Measurements from ENCODE around the gene EYA2. TPM values are rescaled to one million over a fixed set of nuclear protein-coding genes. Genes with fewer than 3 reads are reported as not detected.

Gene EYA2
- total RNA-seq, 2 donors from 2014 or later: 3.0 to 5.1 TPM

GRCh38 chr20:47233333-47234188, 338.9 kb downstream of the EYA2 start:
- ATAC-seq (no peak), DNase-seq (no peak)
- intact Hi-C loops (cut with DNase I): no loop called here

- no peak for ATAC-seq
- DNase-seq: no peak
- intact Hi-C loops (cut with DNase I): no loop called here
Measured at GRCh38 chr20:47235111-47235510, 340.5 kb downstream of the EYA2 start.

DNA sequence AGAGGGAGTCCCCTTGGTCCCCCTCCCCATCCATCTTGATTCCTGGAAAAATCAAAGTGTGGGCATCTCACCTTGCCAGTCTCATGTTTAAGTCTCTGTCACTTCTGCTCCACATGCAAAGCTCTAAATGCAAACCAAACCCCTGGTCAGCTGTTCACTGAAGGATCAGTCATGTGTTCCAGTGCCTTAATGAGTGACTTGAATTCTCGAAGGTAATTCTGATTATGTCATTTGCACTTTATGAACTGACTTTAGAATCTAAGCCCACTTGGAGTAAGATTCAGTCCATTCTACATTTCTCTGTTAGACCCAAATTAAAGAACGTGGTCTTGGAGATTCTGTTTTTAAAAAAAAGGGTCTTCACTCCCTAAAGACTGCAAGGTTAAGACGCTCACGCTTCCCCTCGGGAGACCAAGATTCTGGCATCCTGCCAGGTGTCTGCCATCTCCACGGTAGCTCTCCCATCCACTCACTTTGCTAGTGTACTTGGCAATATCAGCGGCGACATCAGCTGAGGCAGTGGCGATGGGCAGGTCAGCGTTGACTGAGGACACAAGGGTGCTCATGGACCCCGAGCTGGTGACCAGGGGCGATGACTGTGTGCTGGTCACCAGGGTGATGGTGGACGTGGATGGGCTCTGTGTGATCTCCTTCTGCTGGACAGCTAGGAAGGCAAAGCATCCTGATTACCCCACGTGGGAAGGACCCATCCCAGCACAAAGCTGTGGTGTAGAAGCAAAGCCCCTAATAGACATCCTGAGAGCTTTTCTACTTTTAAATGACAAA, 341.4 kb downstream of the EYA2 start:
- DNase-seq: no peak
- ATAC-seq: no peak
- intact Hi-C loops (cut with DNase I): no loop called here

GRCh38 chr20:47236639-47236900, 341.9 kb downstream of the EYA2 start:
- intact Hi-C loops (cut with DNase I): no loop called here
- no peak for ATAC-seq
- DNase-seq: no peak

DNA sequence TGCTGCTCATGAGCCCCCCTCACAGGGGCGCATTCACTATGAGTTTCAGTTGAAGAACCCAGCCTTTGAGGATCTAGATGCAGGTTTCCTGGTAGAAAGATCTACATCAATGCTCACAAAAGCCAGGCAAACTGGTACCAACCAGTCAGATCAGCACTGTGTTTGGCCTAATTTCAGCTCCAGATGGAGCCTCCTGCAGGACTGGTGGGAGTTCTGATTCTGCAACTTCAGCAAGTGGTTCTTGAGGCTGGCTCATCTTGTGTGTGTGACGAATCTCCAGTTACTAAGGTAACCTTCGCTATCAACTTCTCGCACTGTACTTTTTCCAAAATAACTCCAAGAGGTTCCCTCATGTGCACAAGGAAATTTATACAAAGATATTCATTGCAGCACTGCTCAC, 343.1 kb downstream of the EYA2 start:
- intact Hi-C loops (cut with DNase I): no loop called here

More for the DNA sequence above, 343.1 kb downstream of the EYA2 start:
- ATAC-seq (no peak), DNase-seq (no peak)

Small RNA genes within 50 kb of the gene (microRNA-seq; reads per million reads assigned to microRNA genes)
- gene MIR3616: 0.81 to 2.2 reads per million in 2 donors

Other genes starting within 250 kb of the EYA2 start
- gene SLC13A3, start 243.4 kb upstream of the EYA2 start, total RNA-seq: 1 to 10 TPM in 1 of 2 donors, under 1 TPM in 1; 0.71 to 2.5 TPM
- gene TP53RK, start 205.4 kb upstream of the EYA2 start, total RNA-seq: 1 to 10 TPM; 6.8 to 9.7 TPM
- 1 to 10 TPM; 5.6 to 7.7 TPM for gene SLC2A10, start 185.2 kb upstream of the EYA2 start, total RNA-seq

All from left cardiac atrium (tissue), 4 donors.